SU-DHL-6 (cell line): ENCODE measurements around the gene HRH2.

Experiments
- H2AFZ ChIP-seq: fragments of 200-600 bp; sonication (generic); 2 replicates; pipeline ENCODE4 v1.6.1; 2014; ENCODE audit warnings: low read depth, mild to moderate bottlenecking, moderate library complexity, mixed read lengths, antibody characterized with exemption, low read length; ENCODE audit not compliant: severe bottlenecking
- H3F3A ChIP-seq: fragments of 200-600 bp; shearing (Covaris generic); 2 replicates; pipeline ENCODE4 v1.6.0; 2016; ENCODE audit warnings: antibody characterized with exemption, mild to moderate bottlenecking; ENCODE audit not compliant: insufficient read depth
- H3K27ac ChIP-seq: fragments of 200-600 bp; sonication (generic); 2 replicates; pipeline ENCODE4 v1.5.1; 2016; ENCODE audit warnings: low read depth, mild to moderate bottlenecking, low read length, moderate library complexity, mixed read lengths
- H3K27me3 ChIP-seq: fragments of 200-600 bp; sonication (generic), shearing (Covaris generic); 2 replicates; pipeline ENCODE4 v1.6.0; 2014; ENCODE audit warnings: mild to moderate bottlenecking, low read length
- H3K36me3 ChIP-seq: fragments of 200-600 bp; sonication (generic); 2 replicates; pipeline ENCODE4 v1.6.1; 2014; ENCODE audit warnings: mild to moderate bottlenecking, low read length, mixed read lengths
- H3K4me2 ChIP-seq: fragments of 300-600, 200-600 bp; shearing (Covaris generic), sonication (generic); 2 replicates; pipeline ENCODE4 v1.6.0; 2014; ENCODE audit warnings: low read length, low read depth, mild to moderate bottlenecking; ENCODE audit not compliant: poor library complexity, severe bottlenecking
- H3K4me3 ChIP-seq: fragments of 200-600 bp; sonication (generic); 2 replicates; pipeline ENCODE4 v1.5.1; 2014; ENCODE audit warnings: antibody characterized with exemption, low read length, mild to moderate bottlenecking, mixed read lengths; ENCODE audit not compliant: insufficient read depth, poor library complexity, severe bottlenecking
- H3K79me2 ChIP-seq: fragments of 200-600 bp; sonication (generic); 2 replicates; pipeline ENCODE4 v1.6.1; 2014; ENCODE audit warnings: mild to moderate bottlenecking, low read length, moderate library complexity; ENCODE audit not compliant: insufficient read depth
- H3K9ac ChIP-seq: fragments of 200-600 bp; sonication (generic); 2 replicates; pipeline ENCODE4 v1.7.0; 2014; ENCODE audit warnings: mild to moderate bottlenecking, low read length
- H3K9me2 ChIP-seq: fragments of 200-600 bp; sonication (generic); replicated peaks from 2 replicates; pipeline ENCODE4 v1.6.1; 2014; ENCODE audit warnings: low read length; ENCODE audit not compliant: insufficient read depth
- H3K9me3 ChIP-seq: fragments of 200-600 bp; sonication (generic); 2 replicates; pipeline ENCODE4 v1.6.1; 2014; ENCODE audit warnings: low read length, mixed read lengths; ENCODE audit not compliant: insufficient read depth
- H4K20me1 ChIP-seq: fragments of 200-600 bp; sonication (generic); 2 replicates; pipeline ENCODE4 v1.6.1; 2014; ENCODE audit warnings: low read depth, mild to moderate bottlenecking, antibody characterized with exemption, low read length, moderate library complexity, mixed read lengths
- EZH2phosphoT487 ChIP-seq: fragments of 200-600 bp; sonication (generic), shearing (Covaris generic); conservative IDR thresholded peaks from 2 replicates; pipeline ENCODE4 v1.6.1; 2018; ENCODE audit warnings: mild to moderate bottlenecking, antibody characterized with exemption, low read length, moderate library complexity, mixed read lengths
- TF ChIP-seq, protein P1 (sequence below): fragments of 200-600 bp; sonication (generic); IDR thresholded peaks from one replicate; pipeline ENCODE4 v1.5.1; 2017; ENCODE audit warnings: antibody characterized with exemption, mild to moderate bottlenecking, low read length, moderate library complexity; ENCODE audit not compliant: insufficient read depth, poor library complexity, severe bottlenecking

The HRH2 gene

GRCh38 chr5:175621971-175622370, 35.9 kb upstream of the HRH2 start:
- no peaks in the 10 kb centered on the region for H3K27me3 ChIP-seq
- no peaks in the 10 kb centered on the region for H3K36me3 ChIP-seq
- H3K9ac ChIP-seq: no peak overlapping the region
- H3F3A ChIP-seq: no peaks in the 10 kb centered on the region
- no peak overlapping the region for H3K4me2 ChIP-seq
- no peak overlapping the region for H3K27ac ChIP-seq
- H3K9me2 ChIP-seq: no peaks in the 10 kb centered on the region
- TF ChIP-seq, protein P1, sequence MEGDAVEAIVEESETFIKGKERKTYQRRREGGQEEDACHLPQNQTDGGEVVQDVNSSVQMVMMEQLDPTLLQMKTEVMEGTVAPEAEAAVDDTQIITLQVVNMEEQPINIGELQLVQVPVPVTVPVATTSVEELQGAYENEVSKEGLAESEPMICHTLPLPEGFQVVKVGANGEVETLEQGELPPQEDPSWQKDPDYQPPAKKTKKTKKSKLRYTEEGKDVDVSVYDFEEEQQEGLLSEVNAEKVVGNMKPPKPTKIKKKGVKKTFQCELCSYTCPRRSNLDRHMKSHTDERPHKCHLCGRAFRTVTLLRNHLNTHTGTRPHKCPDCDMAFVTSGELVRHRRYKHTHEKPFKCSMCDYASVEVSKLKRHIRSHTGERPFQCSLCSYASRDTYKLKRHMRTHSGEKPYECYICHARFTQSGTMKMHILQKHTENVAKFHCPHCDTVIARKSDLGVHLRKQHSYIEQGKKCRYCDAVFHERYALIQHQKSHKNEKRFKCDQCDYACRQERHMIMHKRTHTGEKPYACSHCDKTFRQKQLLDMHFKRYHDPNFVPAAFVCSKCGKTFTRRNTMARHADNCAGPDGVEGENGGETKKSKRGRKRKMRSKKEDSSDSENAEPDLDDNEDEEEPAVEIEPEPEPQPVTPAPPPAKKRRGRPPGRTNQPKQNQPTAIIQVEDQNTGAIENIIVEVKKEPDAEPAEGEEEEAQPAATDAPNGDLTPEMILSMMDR: no peak
- no peak for TF ChIP-seq EZH2phosphoT487
- H3K4me3 ChIP-seq: no peak overlapping the region
- H3K79me2 ChIP-seq: no peaks in the 10 kb centered on the region
- H3K9me3 ChIP-seq: no peaks in the 10 kb centered on the region
- no peak overlapping the region for H2AFZ ChIP-seq
- H4K20me1 ChIP-seq: no peaks in the 10 kb centered on the region

DNA sequence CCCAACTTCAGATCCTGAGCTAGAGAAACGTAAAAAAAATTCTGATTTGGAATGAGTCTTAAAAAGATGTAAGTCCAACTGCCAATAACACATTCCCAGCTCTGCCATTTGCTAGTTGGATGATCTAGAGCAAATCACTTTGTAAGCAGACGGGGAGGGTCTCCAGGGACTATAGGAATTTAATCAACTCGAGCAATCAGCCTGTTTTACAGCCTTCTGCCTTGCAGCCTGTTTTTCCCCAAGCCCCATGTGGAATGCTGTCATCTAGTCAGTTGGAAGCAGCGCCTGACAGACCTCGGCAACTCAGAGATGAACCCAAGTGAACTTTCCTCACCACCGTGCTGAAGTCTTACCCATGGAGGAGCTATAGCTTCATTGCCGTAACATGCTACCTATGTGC, 34.8 kb upstream of the HRH2 start:
- H4K20me1 ChIP-seq: no peaks in the 10 kb centered on the region
- H3K4me3 ChIP-seq: no peak overlapping the region
- H3K27ac ChIP-seq: no peak overlapping the region
- H3F3A ChIP-seq: no peaks in the 10 kb centered on the region
- no peaks in the 10 kb centered on the region for H3K27me3 ChIP-seq
- no peak overlapping the region for H3K9ac ChIP-seq
- H3K79me2 ChIP-seq: no peaks in the 10 kb centered on the region
- no peak overlapping the region for H3K4me2 ChIP-seq
- H3K9me3 ChIP-seq: no peaks in the 10 kb centered on the region
- no peaks in the 10 kb centered on the region for H3K9me2 ChIP-seq
- H3K36me3 ChIP-seq: no peaks in the 10 kb centered on the region
- no peak for TF ChIP-seq EZH2phosphoT487
- TF ChIP-seq, protein P1: no peak
- no peak overlapping the region for H2AFZ ChIP-seq

DNA sequence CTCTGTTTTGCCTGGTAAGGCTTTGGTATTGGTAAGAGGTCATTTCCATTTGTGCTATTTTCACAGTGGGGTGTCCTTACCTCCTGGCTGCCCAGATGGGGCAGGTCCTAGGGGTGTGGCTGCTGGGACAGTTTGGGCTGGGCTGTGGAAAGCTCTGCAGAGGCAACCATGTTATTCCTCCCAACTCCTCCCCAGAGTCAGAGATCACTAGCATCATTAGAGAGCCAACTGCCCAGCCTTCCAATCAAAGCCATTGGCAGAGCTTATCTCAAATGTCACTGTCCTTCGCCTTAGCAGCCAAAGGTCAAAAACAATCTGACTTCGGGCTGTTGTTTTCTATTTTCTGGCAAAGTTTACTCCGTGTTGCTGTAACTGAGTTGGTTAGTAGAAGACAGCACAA, 33.6 kb upstream of the HRH2 start:
- no peak overlapping the region for H3K27ac ChIP-seq
- no peak for TF ChIP-seq EZH2phosphoT487
- TF ChIP-seq, protein P1: no peak
- H3F3A ChIP-seq: no peaks in the 10 kb centered on the region
- no peaks in the 10 kb centered on the region for H3K9me3 ChIP-seq
- H2AFZ ChIP-seq: no peak overlapping the region
- no peak overlapping the region for H3K4me2 ChIP-seq
- no peak overlapping the region for H3K9ac ChIP-seq
- no peaks in the 10 kb centered on the region for H3K36me3 ChIP-seq
- H3K27me3 ChIP-seq: no peaks in the 10 kb centered on the region
- H4K20me1 ChIP-seq: no peaks in the 10 kb centered on the region
- H3K4me3 ChIP-seq: no peak overlapping the region
- no peaks in the 10 kb centered on the region for H3K9me2 ChIP-seq
- H3K79me2 ChIP-seq: no peaks in the 10 kb centered on the region

DNA sequence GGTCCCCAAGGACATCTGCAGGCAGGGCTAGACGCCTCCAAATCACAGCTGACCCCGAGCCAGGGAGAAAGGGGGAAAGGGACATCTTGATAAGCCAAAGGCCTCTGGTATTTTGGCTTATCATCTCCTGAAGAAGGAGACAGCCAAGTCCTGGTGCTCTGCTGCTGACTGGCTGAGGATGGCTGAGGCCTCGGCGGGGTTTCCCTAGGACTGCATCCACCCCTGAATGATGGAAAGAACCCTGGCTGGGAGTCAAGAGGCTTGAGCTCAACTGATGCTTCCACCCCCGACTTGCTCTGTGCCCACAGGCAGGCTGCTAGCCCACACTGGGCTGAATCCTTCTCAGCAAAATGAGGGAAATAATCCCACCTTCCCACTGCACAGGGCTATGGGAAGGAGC, 30.9 kb upstream of the HRH2 start:
- TF ChIP-seq EZH2phosphoT487: no peak
- TF ChIP-seq, protein P1: no peak
- no peaks in the 10 kb centered on the region for H3K79me2 ChIP-seq
- no peak overlapping the region for H3K27ac ChIP-seq
- H3K9me2 ChIP-seq: no peaks in the 10 kb centered on the region
- H3K4me3 ChIP-seq: no peak overlapping the region
- no peak overlapping the region for H3K9ac ChIP-seq
- H3K27me3 ChIP-seq: 0 out of 2 replicates have a peak, but pooled peaks cover 2% of the 10 kb centered on the region
- no peaks in the 10 kb centered on the region for H3K36me3 ChIP-seq
- H3K9me3 ChIP-seq: no peaks in the 10 kb centered on the region
- H2AFZ ChIP-seq: no peak overlapping the region
- no peaks in the 10 kb centered on the region for H3F3A ChIP-seq
- H3K4me2 ChIP-seq: no peak overlapping the region
- no peaks in the 10 kb centered on the region for H4K20me1 ChIP-seq
